ENCODE measurements around the gene MICAL3. TPM values are rescaled to one million over a fixed set of nuclear protein-coding genes. Genes with fewer than 3 reads are reported as not detected.

Gene MICAL3
- polyA plus RNA-seq, 1 of the 3 experiments (the other 2 are of a cell fraction): 83.1 TPM

DNA sequence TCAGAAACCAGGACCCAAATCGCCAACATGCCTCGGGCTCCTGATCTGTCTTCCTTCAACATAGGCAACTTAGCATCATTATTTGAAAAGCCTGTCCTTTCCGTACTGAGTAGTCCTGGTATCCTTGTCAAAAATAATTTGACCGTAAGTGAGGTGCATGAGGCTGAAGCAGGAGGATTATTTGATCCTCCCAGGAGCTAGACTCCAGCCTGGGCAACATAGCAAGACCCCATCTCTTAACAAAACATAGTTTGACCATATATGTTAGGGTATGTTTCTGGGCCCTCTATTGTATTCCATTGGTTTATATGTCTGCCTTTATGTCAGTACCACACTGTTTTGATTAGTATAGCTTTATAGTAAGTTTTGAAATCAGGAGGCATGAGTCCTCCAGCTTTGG, 112.5 kb downstream of the MICAL3 start:
- H3K27me3 ChIP-seq (ENCODE audit: insufficient read depth): no peaks in the 10 kb centered on the region
- H3K9me2 ChIP-seq: no peaks in the 10 kb centered on the region
- TF ChIP-seq, protein P1, sequence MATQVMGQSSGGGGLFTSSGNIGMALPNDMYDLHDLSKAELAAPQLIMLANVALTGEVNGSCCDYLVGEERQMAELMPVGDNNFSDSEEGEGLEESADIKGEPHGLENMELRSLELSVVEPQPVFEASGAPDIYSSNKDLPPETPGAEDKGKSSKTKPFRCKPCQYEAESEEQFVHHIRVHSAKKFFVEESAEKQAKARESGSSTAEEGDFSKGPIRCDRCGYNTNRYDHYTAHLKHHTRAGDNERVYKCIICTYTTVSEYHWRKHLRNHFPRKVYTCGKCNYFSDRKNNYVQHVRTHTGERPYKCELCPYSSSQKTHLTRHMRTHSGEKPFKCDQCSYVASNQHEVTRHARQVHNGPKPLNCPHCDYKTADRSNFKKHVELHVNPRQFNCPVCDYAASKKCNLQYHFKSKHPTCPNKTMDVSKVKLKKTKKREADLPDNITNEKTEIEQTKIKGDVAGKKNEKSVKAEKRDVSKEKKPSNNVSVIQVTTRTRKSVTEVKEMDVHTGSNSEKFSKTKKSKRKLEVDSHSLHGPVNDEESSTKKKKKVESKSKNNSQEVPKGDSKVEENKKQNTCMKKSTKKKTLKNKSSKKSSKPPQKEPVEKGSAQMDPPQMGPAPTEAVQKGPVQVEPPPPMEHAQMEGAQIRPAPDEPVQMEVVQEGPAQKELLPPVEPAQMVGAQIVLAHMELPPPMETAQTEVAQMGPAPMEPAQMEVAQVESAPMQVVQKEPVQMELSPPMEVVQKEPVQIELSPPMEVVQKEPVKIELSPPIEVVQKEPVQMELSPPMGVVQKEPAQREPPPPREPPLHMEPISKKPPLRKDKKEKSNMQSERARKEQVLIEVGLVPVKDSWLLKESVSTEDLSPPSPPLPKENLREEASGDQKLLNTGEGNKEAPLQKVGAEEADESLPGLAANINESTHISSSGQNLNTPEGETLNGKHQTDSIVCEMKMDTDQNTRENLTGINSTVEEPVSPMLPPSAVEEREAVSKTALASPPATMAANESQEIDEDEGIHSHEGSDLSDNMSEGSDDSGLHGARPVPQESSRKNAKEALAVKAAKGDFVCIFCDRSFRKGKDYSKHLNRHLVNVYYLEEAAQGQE (IDR thresholded peaks at IDR 0.05; ENCODE audit: low read depth, low read length): no peak
- TF ChIP-seq, protein P2, sequence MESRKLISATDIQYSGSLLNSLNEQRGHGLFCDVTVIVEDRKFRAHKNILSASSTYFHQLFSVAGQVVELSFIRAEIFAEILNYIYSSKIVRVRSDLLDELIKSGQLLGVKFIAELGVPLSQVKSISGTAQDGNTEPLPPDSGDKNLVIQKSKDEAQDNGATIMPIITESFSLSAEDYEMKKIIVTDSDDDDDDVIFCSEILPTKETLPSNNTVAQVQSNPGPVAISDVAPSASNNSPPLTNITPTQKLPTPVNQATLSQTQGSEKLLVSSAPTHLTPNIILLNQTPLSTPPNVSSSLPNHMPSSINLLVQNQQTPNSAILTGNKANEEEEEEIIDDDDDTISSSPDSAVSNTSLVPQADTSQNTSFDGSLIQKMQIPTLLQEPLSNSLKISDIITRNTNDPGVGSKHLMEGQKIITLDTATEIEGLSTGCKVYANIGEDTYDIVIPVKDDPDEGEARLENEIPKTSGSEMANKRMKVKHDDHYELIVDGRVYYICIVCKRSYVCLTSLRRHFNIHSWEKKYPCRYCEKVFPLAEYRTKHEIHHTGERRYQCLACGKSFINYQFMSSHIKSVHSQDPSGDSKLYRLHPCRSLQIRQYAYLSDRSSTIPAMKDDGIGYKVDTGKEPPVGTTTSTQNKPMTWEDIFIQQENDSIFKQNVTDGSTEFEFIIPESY (IDR thresholded peaks at IDR 0.05; ENCODE audit: borderline replicate concordance, low read depth): no peak
- TF ChIP-seq FOXJ3 (CRISPR knock-in tag; IDR thresholded peaks at IDR 0.05): no peak
- TF ChIP-seq FOXM1 (IDR thresholded peaks at IDR 0.05; ENCODE audit: low read depth): no peak
- TF ChIP-seq NFIC (IDR thresholded peaks at IDR 0.05; ENCODE audit: borderline replicate concordance): no peak
- no peak for TF ChIP-seq RCOR1 (IDR thresholded peaks at IDR 0.05; ENCODE audit: low read length)
- no peak for TF ChIP-seq MEF2A (IDR thresholded peaks at IDR 0.05; ENCODE audit: borderline replicate concordance, low read depth)
- no peak for TF ChIP-seq CHD2 (IDR thresholded peaks at IDR 0.05; ENCODE audit: low read length, partially characterized antibody)
- no peak for TF ChIP-seq IRF3 (IDR thresholded peaks at IDR 0.05; ENCODE audit: low read depth, low read length)
- TF ChIP-seq TEAD4 (IDR thresholded peaks at IDR 0.05; ENCODE audit: borderline replicate concordance, insufficient read depth): no peak
- TF ChIP-seq RXRA (IDR thresholded peaks at IDR 0.05; ENCODE audit: borderline replicate concordance, low read depth): no peak
- TF ChIP-seq SMC3 (IDR thresholded peaks at IDR 0.05; ENCODE audit: low read depth, low read length): no peak
- no peak for TF ChIP-seq USF1 (IDR thresholded peaks at IDR 0.05; ENCODE audit: borderline replicate concordance, low read depth)
- TF ChIP-seq GATA2 (CRISPR knock-in tag; IDR thresholded peaks at IDR 0.05): no peak
- TF ChIP-seq USF2 (IDR thresholded peaks at IDR 0.05; ENCODE audit: borderline replicate concordance, low read depth, low read length): no peak
- peaks cover 0 to 5% of the 10 kb centered on the region in 2 experiments for H3K36me3 ChIP-seq (replicated peaks in 1 of 2; ENCODE audit: control insufficient read depth in 1 of 2, insufficient read depth in 2 of 2, low read length in 1 of 2)
- peaks cover 20 to 33% of the 10 kb centered on the region in 2 experiments for H3K4me1 ChIP-seq (ENCODE audit: control insufficient read depth in 1 of 2, insufficient read depth in 2 of 2, low read depth in 1 of 2, low read length in 1 of 2)
- no peaks in the 10 kb centered on the region for H3K9me3 ChIP-seq
- ChIA-PET POLR2A (no interaction called here), CTCF (interaction anchor here (2.7 to 4.4 kb wide), 3 partner anchors 69 to 165 kb away, joined by 10 to 58 read pairs (median 24); partner anchors contain the start of genes MICAL3 and PEX26)
- peak overlapping the region in 1 of 2 experiments; percentile 94; a peak in 2 of 4 replicates for H3K27ac ChIP-seq (ENCODE audit: low read depth in 2 of 2, low read length in 1 of 2)
- H4K20me1 ChIP-seq (ENCODE audit: insufficient read depth): peaks cover 29% of the 10 kb centered on the region
- peaks cover 86% of the 10 kb centered on the region for H3K79me2 ChIP-seq (ENCODE audit: insufficient read depth)
- H3F3A ChIP-seq (replicated peaks; ENCODE audit: insufficient read depth): peaks cover 28% of the 10 kb centered on the region
- H2AFZ ChIP-seq (ENCODE audit: low read depth): no peak overlapping the region
- H3K9ac ChIP-seq: no peak overlapping the region
- no peak overlapping the region for H3K4me3 ChIP-seq (ENCODE audit: low read depth in 2 of 2, low read length in 1 of 2)
- DNase-seq: no peak
- 95% methylated on average over 4 of the region's 4 CpGs for WGBS (ENCODE audit: low lambda C conversion rate)
- peak overlapping the region; percentile 76; the same call in 1 of the 2 replicates for H3K4me2 ChIP-seq
